Progenitor cell of endocrine pancreas (in vitro differentiated cells): ENCODE measurements around the gene SCYGR4. TPM values are rescaled to one million over a fixed set of nuclear protein-coding genes. Genes with fewer than 3 reads are reported as not detected.

Experiments
- DNase-seq: peaks from one replicate; pipeline ENCODE4 v3.0.0; 2021; ENCODE audit warnings: low spot score; ENCODE audit not compliant: unreplicated experiment
- H3K27ac Mint-ChIP-seq: 2 replicates; pipeline ENCODE4 v1.8.0; 2021; ENCODE audit warnings: mild to moderate bottlenecking, moderate library complexity, mixed read lengths
- H3K27me3 Mint-ChIP-seq: 2 replicates; pipeline ENCODE4 v1.8.0; 2021; ENCODE audit warnings: mixed read lengths
- H3K36me3 Mint-ChIP-seq: 2 replicates; pipeline ENCODE4 v1.8.0; 2022; ENCODE audit warnings: mixed read lengths; ENCODE audit not compliant: insufficient read depth
- H3K4me1 Mint-ChIP-seq: 2 replicates; pipeline ENCODE4 v1.8.0; 2021; ENCODE audit warnings: low read depth, mixed read lengths
- H3K4me3 Mint-ChIP-seq: 2 replicates; pipeline ENCODE4 v1.8.0; 2021; ENCODE audit warnings: low read depth, mild to moderate bottlenecking, moderate library complexity, mixed read lengths
- H3K9me3 Mint-ChIP-seq: 2 replicates; pipeline ENCODE4 v1.8.0; 2021; ENCODE audit warnings: low read depth, mixed read lengths
- CTCF ChIP-seq: fragments of 200-600 bp; sonication (generic); IDR thresholded peaks from one replicate; pipeline ENCODE4 v1.5.0; 2021; ENCODE audit warnings: antibody characterized with exemption, mild to moderate bottlenecking; ENCODE audit not compliant: unreplicated experiment
- total RNA-seq: library from RNA; stranded (reverse); gene quantifications from 2 replicates; pipeline ENCODE4 v1.2.1, GENCODE V29; 2021

SCYGR4 gene
- total RNA-seq, 1 donor from 2014 or later: not detected

- no peaks in the 10 kb centered on the region for H3K27me3 Mint-ChIP-seq
- H3K36me3 Mint-ChIP-seq: peaks cover 2% of the 10 kb centered on the region
- DNase-seq: no peak
- peaks cover 7% of the 10 kb centered on the region for H3K9me3 Mint-ChIP-seq
- no peak overlapping the region for H3K4me3 Mint-ChIP-seq
- peak overlapping the region; percentile 15 for H3K27ac Mint-ChIP-seq
- H3K4me1 Mint-ChIP-seq: peaks cover 1% of the 10 kb centered on the region
- TF ChIP-seq CTCF: no peak
These were observed 39.7 kb upstream of the SCYGR4 start for GRCh38 chr2:227577555-227577954.

GRCh38 chr2:227578642-227579041, 38.7 kb upstream of the SCYGR4 start:
- peaks cover 12% of the 10 kb centered on the region for H3K9me3 Mint-ChIP-seq
- no peak overlapping the region for H3K27ac Mint-ChIP-seq
- no peaks in the 10 kb centered on the region for H3K27me3 Mint-ChIP-seq
- DNase-seq: no peak
- H3K4me1 Mint-ChIP-seq: peaks cover 1% of the 10 kb centered on the region
- TF ChIP-seq CTCF: no peak
- peaks cover 2% of the 10 kb centered on the region for H3K36me3 Mint-ChIP-seq
- H3K4me3 Mint-ChIP-seq: no peak overlapping the region

- no peak for DNase-seq
These were observed 37.5 kb upstream of the SCYGR4 start for GRCh38 chr2:227579791-227580190.

GRCh38 chr2:227582369-227582768, 34.9 kb upstream of the SCYGR4 start:
- Mint-ChIP-seq H3K4me1 (no peaks in the 10 kb centered on the region), H3K27me3 (no peaks in the 10 kb centered on the region), H3K27ac (no peak overlapping the region), H3K9me3 (peaks cover 13% of the 10 kb centered on the region), H3K4me3 (no peak overlapping the region), H3K36me3 (peaks cover 2% of the 10 kb centered on the region)
- DNase-seq: no peak
- TF ChIP-seq CTCF: no peak

More at GRCh38 chr2:227579791-227580190, 37.5 kb upstream of the SCYGR4 start:
- Mint-ChIP-seq H3K4me1 (peaks cover 1% of the 10 kb centered on the region), H3K36me3 (peaks cover 2% of the 10 kb centered on the region), H3K4me3 (no peak overlapping the region), H3K9me3 (peaks cover 13% of the 10 kb centered on the region), H3K27ac (no peak overlapping the region), H3K27me3 (no peaks in the 10 kb centered on the region)
- TF ChIP-seq CTCF: no peak

- no peak overlapping the region for H3K4me3 Mint-ChIP-seq
- peaks cover 6% of the 10 kb centered on the region for H3K9me3 Mint-ChIP-seq
- no peak for DNase-seq
- H3K27me3 Mint-ChIP-seq: peaks cover 5% of the 10 kb centered on the region
- no peak overlapping the region for H3K27ac Mint-ChIP-seq
- H3K36me3 Mint-ChIP-seq: no peaks in the 10 kb centered on the region
- no peak for TF ChIP-seq CTCF
- H3K4me1 Mint-ChIP-seq: peaks cover under 1% of the 10 kb centered on the region
These were observed 24.5 kb upstream of the SCYGR4 start for GRCh38 chr2:227592694-227593387.
